AG10803 (cell line): ENCODE data around the gene P2RX7.

Experiments
- DNase-seq: peaks from one replicate; pipeline ENCODE4 v3.0.0; 2010; ENCODE audit warnings: low read depth
- H3K4me3 ChIP-seq: 2 replicates; pipeline ENCODE4 v1.5.1; 2011; ENCODE audit warnings: mild to moderate bottlenecking, low read length, control low read depth
- TF ChIP-seq, protein P1 (sequence below): conservative IDR thresholded peaks from 2 replicates; pipeline ENCODE4 v1.5.1; 2011; ENCODE audit warnings: mild to moderate bottlenecking, low read length, control low read depth, inconsistent platforms

Gene P2RX7

DNA sequence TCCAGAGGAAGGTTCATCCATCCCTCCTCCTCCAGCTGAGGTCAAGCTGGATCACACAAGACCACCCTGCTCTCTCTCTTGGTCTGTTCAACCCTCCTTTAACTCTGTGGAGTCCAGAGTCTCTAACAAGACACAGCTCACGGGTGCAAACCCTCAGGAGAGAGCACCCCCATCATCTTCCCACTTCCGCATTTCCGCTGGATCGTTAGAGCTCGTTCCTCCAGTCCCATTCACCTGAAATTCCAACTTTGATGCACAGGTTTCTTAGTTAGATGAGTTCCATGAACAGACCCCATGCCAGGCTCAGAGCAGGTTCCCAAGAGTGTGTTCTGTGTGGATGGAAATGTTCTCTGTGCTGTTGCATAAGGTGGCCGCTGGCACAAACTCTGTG, 44.5 kb upstream of the P2RX7 start:
- TF ChIP-seq, protein P1, sequence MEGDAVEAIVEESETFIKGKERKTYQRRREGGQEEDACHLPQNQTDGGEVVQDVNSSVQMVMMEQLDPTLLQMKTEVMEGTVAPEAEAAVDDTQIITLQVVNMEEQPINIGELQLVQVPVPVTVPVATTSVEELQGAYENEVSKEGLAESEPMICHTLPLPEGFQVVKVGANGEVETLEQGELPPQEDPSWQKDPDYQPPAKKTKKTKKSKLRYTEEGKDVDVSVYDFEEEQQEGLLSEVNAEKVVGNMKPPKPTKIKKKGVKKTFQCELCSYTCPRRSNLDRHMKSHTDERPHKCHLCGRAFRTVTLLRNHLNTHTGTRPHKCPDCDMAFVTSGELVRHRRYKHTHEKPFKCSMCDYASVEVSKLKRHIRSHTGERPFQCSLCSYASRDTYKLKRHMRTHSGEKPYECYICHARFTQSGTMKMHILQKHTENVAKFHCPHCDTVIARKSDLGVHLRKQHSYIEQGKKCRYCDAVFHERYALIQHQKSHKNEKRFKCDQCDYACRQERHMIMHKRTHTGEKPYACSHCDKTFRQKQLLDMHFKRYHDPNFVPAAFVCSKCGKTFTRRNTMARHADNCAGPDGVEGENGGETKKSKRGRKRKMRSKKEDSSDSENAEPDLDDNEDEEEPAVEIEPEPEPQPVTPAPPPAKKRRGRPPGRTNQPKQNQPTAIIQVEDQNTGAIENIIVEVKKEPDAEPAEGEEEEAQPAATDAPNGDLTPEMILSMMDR = no peak
- DNase-seq = no peak
- H3K4me3 ChIP-seq = no peak overlapping the region

DNA sequence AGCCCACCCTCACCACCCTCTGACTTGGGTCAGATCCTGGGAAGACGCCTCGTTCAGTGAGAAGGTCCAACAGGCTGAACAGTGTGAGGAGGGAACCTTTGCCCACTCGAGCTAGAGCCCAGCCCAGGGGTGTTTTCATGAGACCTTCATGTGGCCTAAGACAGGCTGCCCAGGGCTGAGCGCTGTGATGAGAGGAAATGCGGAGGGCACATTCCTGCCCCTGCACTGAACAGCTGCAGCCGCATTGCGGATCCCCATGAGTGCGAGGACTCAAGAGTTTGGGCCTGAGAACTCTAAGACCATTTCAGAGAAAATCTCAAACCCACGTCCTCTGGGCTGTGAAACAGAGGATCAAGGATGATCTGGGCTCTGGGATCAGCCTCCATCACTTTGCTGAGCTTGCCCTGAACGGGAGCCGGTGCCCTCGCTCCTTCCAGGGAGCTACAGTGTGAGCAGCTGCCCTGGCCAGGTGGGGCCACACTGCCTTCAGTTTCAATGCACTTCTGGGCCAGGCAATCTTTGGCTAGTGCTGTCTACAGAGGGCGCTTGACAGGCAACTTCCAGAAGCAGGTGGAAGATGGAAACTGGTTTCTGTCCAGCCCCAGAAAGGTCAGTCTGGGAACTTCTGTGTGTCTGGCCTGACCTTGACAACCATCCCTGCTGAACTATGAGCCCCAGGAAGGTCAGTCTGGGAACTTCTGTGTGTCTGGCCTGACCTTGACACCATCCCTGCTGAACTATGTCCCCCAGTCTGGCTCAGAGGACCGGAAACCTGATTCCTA, 43.5 kb upstream of the P2RX7 start:
- H3K4me3 ChIP-seq = no peak overlapping the region
- TF ChIP-seq, protein P1 = no peak
- DNase-seq = no peak

GRCh38 chr12:121089813-121090430, 42.8 kb upstream of the P2RX7 start:
- DNase-seq = no peak
- TF ChIP-seq, protein P1 = no peak
- H3K4me3 ChIP-seq = no peak overlapping the region

DNA sequence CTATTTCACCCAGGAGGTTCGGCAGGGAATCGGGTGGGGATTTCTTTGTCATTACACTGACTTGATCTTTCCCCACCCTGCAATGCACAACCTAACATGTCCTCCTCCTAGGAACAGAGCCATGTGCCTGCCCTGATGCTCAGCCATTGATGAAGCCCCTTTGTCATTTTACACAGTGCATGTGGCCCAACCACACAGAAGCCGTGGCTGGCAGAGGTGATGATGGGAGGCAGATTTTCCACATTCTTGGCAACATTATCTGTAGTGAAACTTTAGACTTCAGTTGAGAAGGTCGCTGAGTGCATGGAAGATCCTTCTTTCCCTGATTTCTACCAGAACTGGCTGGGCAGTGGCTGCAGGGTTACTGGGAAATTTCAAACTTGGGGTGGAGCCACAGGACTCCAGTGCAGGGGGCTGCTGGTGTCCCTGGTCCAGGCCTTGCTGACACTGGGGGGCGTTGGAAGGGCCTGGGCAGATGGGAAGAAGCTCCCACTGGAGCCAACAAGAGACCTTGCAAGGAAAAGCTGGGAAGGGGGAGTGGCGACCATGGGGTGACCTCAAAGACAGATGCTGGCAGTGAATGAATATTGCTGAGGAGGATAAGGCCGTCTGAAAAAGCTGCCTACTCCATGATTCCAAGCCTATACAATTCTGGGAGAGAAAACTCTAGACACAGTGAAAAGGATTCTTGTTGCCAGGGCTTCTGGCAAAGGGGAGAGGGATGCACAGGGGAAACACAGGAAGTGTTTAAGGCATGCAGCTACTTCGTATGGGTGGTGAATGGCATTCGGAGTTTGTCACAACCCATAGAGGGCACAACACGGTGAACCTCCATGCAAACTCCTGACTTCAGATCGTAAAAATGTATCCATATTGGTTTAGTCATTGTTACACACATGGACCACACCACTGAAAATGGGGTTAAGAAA, 41.8 kb upstream of the P2RX7 start:
- no peak for DNase-seq
- no peak overlapping the region for H3K4me3 ChIP-seq
- TF ChIP-seq, protein P1 = no peak

- no peak for DNase-seq
- TF ChIP-seq, protein P1 = no peak
- H3K4me3 ChIP-seq = no peak overlapping the region
Measured at GRCh38 chr12:121092034-121092433, 40.6 kb upstream of the P2RX7 start.

DNA sequence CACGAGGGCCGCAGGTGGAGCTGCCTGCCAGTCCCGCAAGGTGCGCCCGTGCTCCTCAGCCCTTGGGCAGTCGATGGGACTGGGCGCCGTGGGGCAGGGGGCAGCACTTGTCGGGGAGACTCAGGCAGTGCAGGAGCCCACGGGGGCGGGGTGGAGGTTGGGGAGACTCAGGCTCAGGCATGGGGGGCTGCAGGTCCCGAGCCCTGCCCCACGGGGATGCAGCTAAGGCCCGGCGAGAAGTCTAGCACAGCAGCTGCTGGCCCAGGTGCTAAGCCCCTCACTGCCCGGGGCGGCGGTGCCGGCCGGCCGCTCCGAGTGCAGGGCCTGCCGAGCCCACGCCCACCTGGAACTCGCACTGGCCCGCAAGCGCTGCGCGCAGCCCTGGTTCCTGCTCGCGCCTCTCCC, 39.2 kb upstream of the P2RX7 start:
- no peak for DNase-seq
- H3K4me3 ChIP-seq = no peak overlapping the region
- TF ChIP-seq, protein P1 = no peak
